K562 (cell line): ENCODE data around the gene ACKR2. TPM values are rescaled to one million over a fixed set of nuclear protein-coding genes. Genes with fewer than 3 reads are reported as not detected.
A peak's percentile ranks its signal among the peaks of the same experiment; 100 is the strongest.

Experiments used
- CREB1 ChIP-seq, 2 experiments: sonication (generic) in 1 of 2; formaldehyde crosslinking in 1 of 2; IDR thresholded peaks; 2 replicates each; pipeline versions ENCODE4 v1.6.1 to v1.8.0; 2012 to 2022; ENCODE audit warnings: inconsistent platforms in 1 of 2, mild to moderate bottlenecking in 1 of 2, missing genetic modification reagents in 1 of 2, moderate library complexity in 1 of 2
- DEAF1 ChIP-seq: fragments of 450-650 bp; formaldehyde crosslinking; IDR thresholded peaks from 2 replicates; pipeline ENCODE4 v1.4.0; 2020; ENCODE audit warnings: mild to moderate bottlenecking, moderate library complexity
- DMBX1 ChIP-seq: fragments of 250-450 bp; sonication (Bioruptor Pico); IDR thresholded peaks from 2 replicates; pipeline ENCODE4 v1.8.0; 2022; ENCODE audit warnings: inconsistent platforms, mild to moderate bottlenecking, moderate library complexity, borderline replicate concordance
- EGR1 ChIP-seq: fragments of 450-650 bp; conservative IDR thresholded peaks from 2 replicates; pipeline ENCODE4 v1.6.1; 2017; ENCODE audit warnings: mild to moderate bottlenecking
- FOXO4 ChIP-seq: fragments of 450-650 bp; formaldehyde crosslinking; IDR thresholded peaks from 2 replicates; pipeline ENCODE4 v1.4.0; 2020; ENCODE audit warnings: mild to moderate bottlenecking, moderate library complexity
- GATA2 ChIP-seq: sonication (generic); formaldehyde crosslinking; IDR thresholded peaks from 2 replicates; pipeline ENCODE4 v1.4.0; 2020; ENCODE audit warnings: mild to moderate bottlenecking, missing genetic modification reagents
- MBD1 ChIP-seq: fragments of 250-450 bp; sonication (Bioruptor Pico); IDR thresholded peaks from 2 replicates; pipeline ENCODE4 v1.8.0; 2022; ENCODE audit warnings: inconsistent platforms
- NCOR1 ChIP-seq: fragments of 450-650 bp; IDR thresholded peaks from 2 replicates; pipeline ENCODE4 v1.6.1; 2016; ENCODE audit warnings: mild to moderate bottlenecking, moderate library complexity
- NFATC3 ChIP-seq: fragments of 450-650 bp; IDR thresholded peaks from 2 replicates; pipeline ENCODE4 v1.6.1; 2017; ENCODE audit warnings: mild to moderate bottlenecking
- NFYB ChIP-seq: IDR thresholded peaks from 2 replicates; pipeline ENCODE4 v1.6.1; 2011; ENCODE audit warnings: mild to moderate bottlenecking, moderate library complexity; ENCODE audit not compliant: insufficient read length; ENCODE audit errors: extremely low read depth
- RFX7 ChIP-seq: fragments of 250-450 bp; sonication (Bioruptor Pico); IDR thresholded peaks from 2 replicates; pipeline ENCODE4 v1.5.1; 2021; ENCODE audit warnings: mild to moderate bottlenecking
- SMC3 ChIP-seq: conservative IDR thresholded peaks from 2 replicates; pipeline ENCODE4 v1.6.1; 2011; ENCODE audit warnings: low read depth, low read length, improper control_type of control experiment; ENCODE audit not compliant: insufficient read depth
- TARDBP ChIP-seq: fragments of 450-650 bp; IDR thresholded peaks from 2 replicates; pipeline ENCODE4 v1.6.1; 2016
- THRAP3 ChIP-seq: fragments of 450-650 bp; IDR thresholded peaks from 2 replicates; pipeline ENCODE4 v1.6.1; 2016; ENCODE audit warnings: mild to moderate bottlenecking, inconsistent platforms, borderline replicate concordance
- ZBTB12 ChIP-seq: fragments of 250-450 bp; sonication (Bioruptor Pico); IDR thresholded peaks from 2 replicates; pipeline ENCODE4 v1.4.0; 2020
- ZBTB17 ChIP-seq: fragments of 450-650 bp; formaldehyde crosslinking; IDR thresholded peaks from 2 replicates; pipeline ENCODE4 v1.4.0; 2020; ENCODE audit warnings: mild to moderate bottlenecking
- ZNF518B ChIP-seq: fragments of 250-450 bp; sonication (Bioruptor Pico); IDR thresholded peaks from 2 replicates; pipeline ENCODE4 v1.5.0; 2021; ENCODE audit warnings: mild to moderate bottlenecking, moderate library complexity
- ZNF830 ChIP-seq: fragments of 250-450 bp; sonication (Bioruptor Pico); IDR thresholded peaks from 2 replicates; pipeline ENCODE4 v1.5.0; 2021; ENCODE audit warnings: mild to moderate bottlenecking
- polyA plus RNA-seq, 8 experiments: library from polyadenylated mRNA; depleted of rRNA in 4 of 8; stranded (reverse) in 5 of 8; unstranded in 3 of 8; fragments of >200 nt; fragmentation: Nextera tagmentation in 2 of 8; fragmentation: Illumina TruSeq in 1 of 8; extraction: Ambion mirVana in 2 of 8; extraction: Trizol in 1 of 8; gene quantifications; 2 replicates each; pipeline versions ENCODE4 v1.2.1 to v1.2.3, GENCODE V29; 2011 to 2014; ENCODE audit warnings: inconsistent platforms in 1 of 8, missing spikeins in 1 of 8
- total RNA-seq, 7 experiments: library from RNA; depleted of rRNA in 6 of 7; stranded (reverse); fragments of >200 nt in 6 of 7; fragmentation: Illumina TruSeq in 2 of 7; extraction: Trizol in 2 of 7; gene quantifications; 2 replicates each; pipeline versions ENCODE4 v1.2.1 to v1.2.3, GENCODE V29; 2011 to 2021; ENCODE audit warnings: low replicate concordance in 1 of 7

The ACKR2 gene
- total and polyA plus RNA-seq, 9 of the 15 experiments (the other 6 are each of a cell fraction or from before 2014, with no cell fraction given) = 0.03 to 0.69 (median 0.25) TPM; not detected in 1

GRCh38 chr3:42855547-42856380 is 46.5 kb downstream of the ACKR2 start (continued):
- TF ChIP-seq ZBTB12 (CRISPR knock-in tag) (no peak; the same call in 1 of the 2 replicates), DMBX1 (CRISPR knock-in tag) (0 out of 2 replicates have a peak, but pooled peaks have one; percentile 27), RFX7 (CRISPR knock-in tag) (no peak), TARDBP (no peak), EGR1 (no peak), NFYB (no peak), DEAF1 (no peak), GATA2 (CRISPR knock-in tag) (peak; percentile 65; the same call in 1 of the 2 replicates), CREB1 (IDR thresholded peaks at IDR 0.05) (no peak), CREB1 (CRISPR knock-in tag; IDR thresholded peaks at IDR 0.05) (no peak), ZBTB17 (peak; percentile 71), NCOR1 (peak; percentile 39; the same call in 1 of the 2 replicates), FOXO4 (CRISPR knock-in tag) (no peak), ZNF518B (CRISPR knock-in tag) (no peak), THRAP3 (no peak), SMC3 (no peak), ZNF830 (CRISPR knock-in tag) (no peak), MBD1 (CRISPR knock-in tag) (no peak), NFATC3 (no peak)
